GM21717 (cell line): Measurements from ENCODE around the gene HNRNPLL.

Source experiments
- ATAC-seq: cut with Tn5 transposase; IDR thresholded peaks from one replicate; pipeline ENCODE4 v1.9.1; 2021; ENCODE audit warnings: mild to moderate bottlenecking, moderate library complexity; ENCODE audit not compliant: unreplicated experiment

Gene HNRNPLL

GRCh38 chr2:38533757-38534545, 68.8 kb downstream of the HNRNPLL start:
- no peak for ATAC-seq

- ATAC-seq: peak; percentile 99
These were observed 69.5 kb downstream of the HNRNPLL start for GRCh38 chr2:38533180-38533579.

- no peak for ATAC-seq
These were observed 70.4 kb downstream of the HNRNPLL start for GRCh38 chr2:38532366-38532765.

GRCh38 chr2:38529208-38529607, 73.5 kb downstream of the HNRNPLL start:
- ATAC-seq: no peak

- ATAC-seq: no peak
These were observed 74.2 kb downstream of the HNRNPLL start for GRCh38 chr2:38528534-38528933.

GRCh38 chr2:38528008-38528442, 74.7 kb downstream of the HNRNPLL start:
- ATAC-seq: no peak

GRCh38 chr2:38527338-38528007, 75.3 kb downstream of the HNRNPLL start:
- no peak for ATAC-seq

GRCh38 chr2:38526195-38526594, 76.5 kb downstream of the HNRNPLL start:
- no peak for ATAC-seq

- ATAC-seq: no peak
These were observed 78.1 kb downstream of the HNRNPLL start for GRCh38 chr2:38524580-38524979.

GRCh38 chr2:38523728-38524437, 78.8 kb downstream of the HNRNPLL start:
- ATAC-seq: no peak

- no peak for ATAC-seq
These were observed 79.9 kb downstream of the HNRNPLL start for GRCh38 chr2:38522754-38523349.

GRCh38 chr2:38521835-38522234, 80.9 kb downstream of the HNRNPLL start:
- no peak for ATAC-seq

- ATAC-seq: no peak
These were observed 85.4 kb downstream of the HNRNPLL start for GRCh38 chr2:38517284-38517683.

- no peak for ATAC-seq
These were observed 86.2 kb downstream of the HNRNPLL start for GRCh38 chr2:38516526-38516925.

- ATAC-seq: no peak
These were observed 86.6 kb downstream of the HNRNPLL start for GRCh38 chr2:38516122-38516521.

- ATAC-seq: no peak
These were observed 87.3 kb downstream of the HNRNPLL start for GRCh38 chr2:38515155-38516074.

- ATAC-seq: no peak
These were observed 88.0 kb downstream of the HNRNPLL start for GRCh38 chr2:38514603-38515154.

- no peak for ATAC-seq
These were observed 90.5 kb downstream of the HNRNPLL start for GRCh38 chr2:38512211-38512610.
